Spinal cord (tissue), 10 donors: Measurements from ENCODE around the gene SELENOT. TPM values are rescaled to one million over a fixed set of nuclear protein-coding genes. Genes with fewer than 3 reads are reported as not detected.

Source experiments
- DNase-seq, 6 donors: peaks; one replicate each; pipeline versions ENCODE4 v3.0.0 to v3.0.0-alpha.2; 2013 to 2015; ENCODE audit warnings: low spot score in 6 of 6, low read depth in 4 of 6
- H3K27ac ChIP-seq: one replicate; pipeline ENCODE4 v1.5.1; 2013; ENCODE audit warnings: low read depth, low read length, control low read depth
- H3K27me3 ChIP-seq: one replicate; pipeline ENCODE4 v1.6.1; 2013; ENCODE audit warnings: low read length; ENCODE audit not compliant: control insufficient read depth, insufficient read depth
- H3K36me3 ChIP-seq: one replicate; pipeline ENCODE4 v1.6.1; 2013; ENCODE audit warnings: low read length; ENCODE audit not compliant: control insufficient read depth, insufficient read depth
- H3K4me1 ChIP-seq: one replicate; pipeline ENCODE4 v1.6.1; 2013; ENCODE audit warnings: low read length; ENCODE audit not compliant: control insufficient read depth, insufficient read depth
- H3K4me3 ChIP-seq: one replicate; pipeline ENCODE4 v1.5.1; 2013; ENCODE audit warnings: low read depth, low read length, control low read depth
- H3K9me3 ChIP-seq: one replicate; pipeline ENCODE4 v1.6.1; 2013; ENCODE audit warnings: low read length; ENCODE audit not compliant: control insufficient read depth, insufficient read depth
- WGBS: methylation state at CpG from one replicate; pipeline ENCODE4 v1.1.5; 2013; ENCODE audit warnings: missing lambda C conversion rate; ENCODE audit not compliant: insufficient coverage; 5-methylcytosine and 5-hydroxymethylcytosine counted together
- polyA plus RNA-seq, 2 donors: library from polyadenylated mRNA; unstranded; fragments of 120-200 nt; gene quantifications; one replicate each; pipeline ENCODE4 v1.2.1, GENCODE V29; 2013; ENCODE audit not compliant: insufficient read length in 2 of 2
- total RNA-seq, 2 donors: library from RNA; depleted of rRNA in 1 of 2; stranded (reverse); fragments of 120-200 nt in 1 of 2; fragments of >200 nt in 1 of 2; gene quantifications; one replicate each; pipeline versions ENCODE4 v1.2.3 to v1.2.4, GENCODE V29; 2013 to 2014
- donor health status: healthy.

Gene SELENOT
- total and polyA plus RNA-seq, 4 donors, result 159 to 243 (median 189) TPM

GRCh38 chr3:150653110-150653561 is 50.0 kb downstream of the SELENOT start:
- no peaks in the 10 kb centered on the region for H3K36me3 ChIP-seq
- WGBS, result 95% methylated on average over 3 of the region's 4 CpGs
- DNase-seq, result no peak
- H3K4me3 ChIP-seq, result no peak overlapping the region
- no peak overlapping the region for H3K27ac ChIP-seq
- H3K27me3 ChIP-seq, result no peaks in the 10 kb centered on the region
- no peaks in the 10 kb centered on the region for H3K9me3 ChIP-seq
- H3K4me1 ChIP-seq, result no peaks in the 10 kb centered on the region

- Histone ChIP-seq H3K36me3 (no peaks in the 10 kb centered on the region), H3K4me1 (no peaks in the 10 kb centered on the region), H3K9me3 (no peaks in the 10 kb centered on the region), H3K27ac (no peak overlapping the region), H3K27me3 (no peaks in the 10 kb centered on the region), H3K4me3 (no peak overlapping the region)
- 88% methylated on average over 1 of the region's 4 CpGs for WGBS
- no peak for DNase-seq
These were observed 53.2 kb downstream of the SELENOT start for GRCh38 chr3:150656316-150656715.

- DNase-seq, result no peak
- Histone ChIP-seq H3K36me3 (no peaks in the 10 kb centered on the region), H3K27me3 (no peaks in the 10 kb centered on the region), H3K4me1 (no peaks in the 10 kb centered on the region), H3K27ac (no peak overlapping the region), H3K4me3 (no peak overlapping the region), H3K9me3 (no peaks in the 10 kb centered on the region)
- WGBS, result 82% methylated on average over 7 of the region's 7 CpGs
These were observed 59.5 kb downstream of the SELENOT start for GRCh38 chr3:150662410-150663200.

- no peak for DNase-seq
- Histone ChIP-seq H3K27ac (no peak overlapping the region), H3K27me3 (no peaks in the 10 kb centered on the region), H3K36me3 (no peaks in the 10 kb centered on the region), H3K9me3 (no peaks in the 10 kb centered on the region), H3K4me1 (no peaks in the 10 kb centered on the region), H3K4me3 (no peak overlapping the region)
- 92% methylated on average over 8 of the region's 8 CpGs for WGBS
These were observed 60.3 kb downstream of the SELENOT start for GRCh38 chr3:150663461-150663860.

DNA sequence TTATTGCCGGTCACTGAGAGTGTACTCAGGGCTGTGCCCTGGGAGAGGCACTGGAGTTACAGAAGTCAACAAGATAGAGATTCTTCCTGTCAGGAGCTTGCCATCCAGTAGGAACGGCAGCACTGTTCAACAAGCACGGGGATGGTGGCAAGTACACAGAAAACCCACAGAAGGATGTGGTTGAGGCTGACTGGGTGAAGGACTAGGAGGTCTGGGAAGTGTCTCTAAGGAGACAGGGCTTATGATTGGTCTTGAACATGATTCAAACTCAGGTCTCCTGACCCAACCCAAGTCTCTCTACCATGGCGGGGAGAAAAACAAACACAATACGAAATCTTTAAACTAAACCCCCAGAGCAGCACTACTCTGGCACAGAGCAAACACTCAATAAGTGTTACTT is 63.0 kb downstream of the SELENOT start:
- Histone ChIP-seq H3K9me3 (no peaks in the 10 kb centered on the region), H3K36me3 (no peaks in the 10 kb centered on the region), H3K4me3 (no peak overlapping the region), H3K27me3 (no peaks in the 10 kb centered on the region), H3K4me1 (no peaks in the 10 kb centered on the region), H3K27ac (no peak overlapping the region)
- 94% methylated on average over 3 of the region's 5 CpGs for WGBS
- no peak for DNase-seq

DNA sequence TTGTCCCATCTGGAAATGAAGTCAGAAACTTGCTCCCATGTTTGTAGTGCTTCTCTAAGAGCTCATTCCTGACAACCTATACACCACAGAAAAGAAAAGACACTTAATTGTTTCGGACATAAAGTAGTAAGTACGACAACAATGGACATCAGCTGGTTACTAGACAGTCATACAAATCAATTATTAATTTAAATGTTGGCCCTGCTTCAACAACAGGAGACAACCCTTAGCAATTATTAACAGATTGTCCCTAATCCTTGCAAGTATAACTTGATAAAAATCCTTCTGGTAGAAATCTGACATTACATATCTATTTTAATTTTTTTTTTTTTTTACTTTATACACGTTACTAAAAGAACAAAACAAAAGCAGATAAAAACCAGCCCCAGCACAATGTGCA is 70.8 kb downstream of the SELENOT start:
- no peak for DNase-seq
- Histone ChIP-seq H3K4me3 (no peak overlapping the region), H3K9me3 (peaks cover 1% of the 10 kb centered on the region), H3K36me3 (no peaks in the 10 kb centered on the region), H3K27me3 (no peaks in the 10 kb centered on the region), H3K27ac (no peak overlapping the region), H3K4me1 (no peaks in the 10 kb centered on the region)
- no CpG with 5 or more reads among the region's 3 CpGs for WGBS

DNA sequence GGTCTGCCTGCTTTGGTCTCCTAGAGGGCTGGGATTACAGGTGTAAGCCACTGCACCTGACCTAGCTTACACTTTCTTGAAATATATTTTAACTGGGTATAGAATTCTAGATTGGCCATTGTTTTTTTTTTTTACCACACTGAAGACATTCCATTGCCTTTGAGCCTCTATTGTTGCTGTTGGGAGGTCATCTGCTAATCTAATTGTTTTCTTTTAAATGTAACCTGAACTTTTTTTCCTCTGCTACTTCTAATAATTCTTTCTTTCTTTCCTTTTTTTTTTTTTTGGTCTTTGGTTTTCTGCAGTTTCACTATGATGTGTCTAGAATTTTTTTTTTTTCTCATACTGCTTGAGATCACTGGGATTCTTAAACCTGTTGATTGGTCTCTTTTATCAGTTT is 72.5 kb downstream of the SELENOT start:
- no peaks in the 10 kb centered on the region for H3K27me3 ChIP-seq
- no peaks in the 10 kb centered on the region for H3K36me3 ChIP-seq
- no peak overlapping the region for H3K4me3 ChIP-seq
- no peaks in the 10 kb centered on the region for H3K4me1 ChIP-seq
- H3K9me3 ChIP-seq, result peaks cover 1% of the 10 kb centered on the region
- no peak overlapping the region for H3K27ac ChIP-seq
- no peak for DNase-seq

Other genes starting within 250 kb of the SELENOT start
- gene TSC22D2, start 195.0 kb upstream of the SELENOT start, total RNA-seq, result 10 to 100 TPM; 16.8 to 34.4 TPM
- 10 to 100 TPM; 34.6 to 35.5 TPM for gene TSC22D2, start 195.0 kb upstream of the SELENOT start, polyA plus RNA-seq
- 10 to 100 TPM; 77.3 to 98.0 TPM for gene SERP1, start 56.8 kb upstream of the SELENOT start, total RNA-seq
- 100 to 1,000 TPM; 108 to 115 TPM for gene SERP1, start 56.8 kb upstream of the SELENOT start, polyA plus RNA-seq
- 100 to 1,000 TPM in 1 of 2 donors, 10 to 100 TPM in 1; 85.0 to 137 TPM for gene EIF2A, start 56.5 kb upstream of the SELENOT start, total RNA-seq
- 100 to 1,000 TPM in 1 of 2 donors, 10 to 100 TPM in 1; 93.2 to 101 TPM for gene EIF2A, start 56.5 kb upstream of the SELENOT start, polyA plus RNA-seq
- under 1 TPM; 0.33 to 0.40 TPM for gene ERICH6, start 100.6 kb downstream of the SELENOT start, total RNA-seq
- under 1 TPM; 0.89 to 0.93 TPM for gene ERICH6, start 100.6 kb downstream of the SELENOT start, polyA plus RNA-seq
- gene SIAH2, start 159.8 kb downstream of the SELENOT start, total RNA-seq, result 10 to 100 TPM; 26.4 to 27.2 TPM
- gene SIAH2, start 159.8 kb downstream of the SELENOT start, polyA plus RNA-seq, result 10 to 100 TPM; 22.6 to 23.0 TPM